Erythroblast (primary cell): ENCODE data around the gene DUSP6.
"Not testable (repeated sequence)": the region's sequence is repeated elsewhere in the genome, so short reads cannot be mapped to it uniquely, and the experiment has no call there.

Source experiments
- DNase-seq, 2 experiments: peaks; one replicate each; lab custom pipeline; 2025; lab: John Stamatoyannopoulos, UW
- GATA1 ChIP-seq: IDR thresholded peaks from 2 replicates; pipeline ENCODE4 v1.6.1; 2011; ENCODE audit warnings: low read depth, mild to moderate bottlenecking, control low read depth, low read length, moderate library complexity
- POLR2A ChIP-seq: IDR thresholded peaks from 2 replicates; pipeline ENCODE4 v1.6.1; 2011; ENCODE audit warnings: mild to moderate bottlenecking, low read length

DUSP6 gene

DNA sequence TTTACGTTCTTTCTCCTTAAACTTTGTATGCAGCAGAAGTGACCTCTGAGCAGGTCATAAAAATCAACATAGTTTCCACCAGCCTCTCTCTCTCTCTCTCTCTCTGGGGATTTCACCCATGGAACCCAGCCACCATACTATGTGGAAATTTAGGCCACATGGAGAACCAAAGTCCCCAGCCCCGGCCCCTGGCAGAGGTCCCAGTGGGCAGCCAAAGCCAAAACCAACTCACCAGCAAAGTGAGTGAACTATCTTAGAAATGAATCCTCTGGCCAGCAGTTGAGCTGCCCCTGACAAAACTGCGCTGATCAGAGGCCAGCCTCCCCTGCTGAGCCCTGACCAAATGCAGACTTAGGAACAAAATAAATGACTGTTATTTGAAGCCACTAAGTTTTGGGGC is 9.2 kb downstream of the DUSP6 start:
- DNase-seq = no peak
- TF ChIP-seq POLR2A = no peak
- TF ChIP-seq GATA1 = no peak

DNA sequence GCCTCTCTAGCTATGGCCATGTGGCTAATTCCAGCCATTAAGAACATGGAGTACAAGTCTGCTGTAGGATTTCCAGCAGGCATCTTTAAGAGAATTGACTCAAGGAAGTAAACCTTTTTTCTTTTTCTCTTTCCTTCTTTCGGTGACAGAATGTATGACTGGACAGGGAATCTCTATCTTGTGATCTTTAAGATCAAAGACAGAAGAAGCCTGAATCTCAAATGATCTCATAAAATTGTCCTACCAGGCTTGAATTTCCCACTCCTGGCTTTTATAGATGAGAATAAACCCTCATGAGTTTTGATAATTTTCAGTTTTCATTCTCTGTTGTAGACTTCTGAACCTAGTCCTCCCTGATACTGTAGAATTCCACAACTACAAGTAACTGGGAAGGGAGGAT is 11.4 kb downstream of the DUSP6 start:
- TF ChIP-seq GATA1 = no peak
- no peak for TF ChIP-seq POLR2A
- no peak for DNase-seq

DNA sequence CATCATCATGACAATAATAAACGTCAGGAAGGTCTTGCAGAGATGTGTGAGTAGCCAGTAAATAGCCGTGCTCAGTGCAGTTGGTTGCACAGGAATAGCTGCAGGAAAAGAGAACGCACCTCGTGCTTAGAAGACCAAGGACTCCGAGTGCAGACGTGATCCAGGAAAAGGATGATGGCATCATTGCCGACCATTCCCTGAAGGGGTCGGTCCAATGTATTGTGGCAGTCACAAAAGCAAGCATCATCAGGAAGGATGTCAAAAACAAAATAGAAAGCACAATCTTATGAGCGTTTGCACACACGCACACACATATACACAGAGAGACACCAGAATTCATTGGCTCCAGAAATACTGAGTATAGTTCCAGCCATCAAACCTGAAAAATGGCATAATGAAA is 12.8 kb downstream of the DUSP6 start:
- no peak for TF ChIP-seq GATA1
- no peak for TF ChIP-seq POLR2A
- DNase-seq = no peak

DNA sequence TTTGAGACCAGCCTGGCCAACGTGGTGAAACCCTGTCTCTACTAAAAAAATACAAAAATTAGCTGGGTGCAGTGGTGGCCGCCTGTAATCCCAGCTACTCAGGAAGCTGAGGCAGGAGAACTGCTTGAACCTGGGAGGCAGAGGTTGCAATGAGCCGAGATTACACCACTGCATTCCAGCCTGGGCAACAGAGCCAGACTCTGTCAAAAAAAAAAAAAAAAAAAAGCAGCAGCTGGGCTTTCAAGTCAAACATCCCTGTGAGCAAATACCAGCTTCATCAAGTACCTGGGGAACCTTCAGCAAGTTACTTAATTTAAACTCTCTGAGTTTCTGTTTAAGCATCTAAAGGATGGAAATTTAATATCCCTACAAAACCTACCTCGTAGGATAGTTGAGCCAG is 15.2 kb downstream of the DUSP6 start:
- not testable (repeated sequence) for DNase-seq

DNA sequence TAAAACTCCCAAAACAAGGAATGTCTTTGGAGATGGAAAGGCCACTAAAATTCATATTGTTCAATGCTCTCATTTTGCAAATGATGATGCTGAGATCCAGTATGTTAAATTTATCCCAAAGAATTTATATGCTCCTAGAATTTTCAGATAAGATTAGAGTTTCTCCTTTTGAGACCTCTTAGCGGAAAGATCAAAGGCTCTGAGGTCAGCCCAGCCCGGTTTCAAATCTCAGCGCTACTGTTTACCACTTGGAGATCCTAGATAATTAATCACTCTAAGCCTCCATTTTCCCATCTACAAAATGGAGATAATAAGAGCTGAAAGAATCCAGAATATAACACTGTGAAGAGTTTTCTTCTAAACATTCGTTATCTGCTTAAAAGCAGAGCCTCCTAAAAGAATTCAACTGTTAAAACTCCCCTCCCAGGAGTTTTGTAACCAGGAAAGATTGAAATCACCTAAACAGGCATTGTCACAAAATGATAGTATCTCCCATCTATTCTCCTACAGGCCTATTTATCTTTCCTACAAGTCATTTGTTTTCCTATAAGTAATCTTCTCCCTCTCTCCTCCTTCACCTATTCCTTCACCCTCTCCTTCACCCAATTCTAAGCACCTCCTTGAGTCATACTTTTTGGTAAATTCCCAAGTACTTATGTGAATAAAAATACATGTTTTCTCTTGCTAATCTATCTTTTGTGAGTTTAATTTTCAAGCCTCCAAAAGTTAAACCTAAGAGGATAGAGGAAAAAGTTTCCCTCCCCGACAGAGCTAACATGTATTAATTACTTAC is 16.7 kb downstream of the DUSP6 start:
- TF ChIP-seq GATA1 = no peak
- TF ChIP-seq POLR2A = no peak
- no peak for DNase-seq

DNA sequence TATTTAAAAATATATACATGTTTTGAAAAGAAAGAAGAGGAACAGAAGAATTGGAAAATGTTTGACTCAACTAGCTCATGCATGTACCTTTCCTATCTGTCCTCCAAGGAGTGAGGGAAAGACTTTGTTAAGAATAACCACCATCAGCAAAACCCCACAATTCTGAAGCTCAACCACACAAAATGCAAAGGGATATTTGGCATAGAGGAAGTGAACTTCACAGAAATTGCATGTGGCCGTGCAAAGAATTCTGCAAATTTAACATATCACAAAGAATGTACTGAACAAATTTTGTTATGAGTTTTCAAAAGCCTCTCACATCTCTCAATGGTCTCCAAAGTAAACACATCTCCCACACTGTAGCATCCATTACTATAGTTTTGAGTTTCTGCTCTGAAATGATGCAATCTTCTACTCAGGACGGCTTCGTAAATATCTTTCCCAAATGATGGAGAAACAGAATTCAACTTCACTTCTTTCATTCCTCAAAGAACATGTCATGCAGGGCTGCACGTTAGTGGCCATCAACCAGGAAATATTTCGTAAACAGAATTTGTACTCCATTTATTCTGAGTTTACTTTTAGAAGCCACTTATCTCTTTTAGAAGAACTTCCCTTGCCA is 17.6 kb downstream of the DUSP6 start:
- no peak for DNase-seq
- no peak for TF ChIP-seq GATA1

DNA sequence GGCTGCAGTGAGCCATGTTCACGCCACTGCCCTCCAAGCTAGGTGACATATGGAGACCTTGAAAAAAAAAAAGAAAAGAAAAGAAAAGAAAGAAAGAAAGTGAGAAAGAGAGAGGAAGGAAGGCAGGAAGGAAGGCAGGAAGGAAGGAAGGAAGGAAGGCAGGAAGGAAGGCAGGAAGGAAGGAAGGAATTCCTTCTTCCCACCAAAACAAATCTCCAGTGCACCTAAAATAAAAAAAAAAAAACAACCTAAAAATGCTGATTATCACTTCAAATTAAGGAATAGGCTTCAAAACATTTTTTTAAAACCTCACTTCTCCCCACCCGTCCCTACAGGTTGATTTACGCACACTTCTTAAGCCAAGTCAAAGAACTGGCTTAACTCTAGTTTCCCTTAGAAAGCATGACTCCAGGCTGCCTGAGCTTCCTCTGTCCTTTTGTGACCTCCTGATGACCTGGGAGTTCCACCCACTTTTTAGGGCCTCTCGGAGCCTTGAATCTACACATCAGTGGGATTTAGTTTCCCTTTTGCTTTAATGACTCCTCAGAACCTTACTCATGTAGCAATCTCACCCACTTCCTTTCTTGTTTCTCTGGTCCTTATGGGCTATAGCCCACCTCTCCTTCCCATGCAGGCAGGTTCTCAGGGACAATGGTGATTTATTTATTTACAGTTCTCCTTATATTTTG is 18.6 kb downstream of the DUSP6 start:
- TF ChIP-seq GATA1 (no peak), POLR2A (no peak)
- peak; percentile 32 to 63 for DNase-seq

DNA sequence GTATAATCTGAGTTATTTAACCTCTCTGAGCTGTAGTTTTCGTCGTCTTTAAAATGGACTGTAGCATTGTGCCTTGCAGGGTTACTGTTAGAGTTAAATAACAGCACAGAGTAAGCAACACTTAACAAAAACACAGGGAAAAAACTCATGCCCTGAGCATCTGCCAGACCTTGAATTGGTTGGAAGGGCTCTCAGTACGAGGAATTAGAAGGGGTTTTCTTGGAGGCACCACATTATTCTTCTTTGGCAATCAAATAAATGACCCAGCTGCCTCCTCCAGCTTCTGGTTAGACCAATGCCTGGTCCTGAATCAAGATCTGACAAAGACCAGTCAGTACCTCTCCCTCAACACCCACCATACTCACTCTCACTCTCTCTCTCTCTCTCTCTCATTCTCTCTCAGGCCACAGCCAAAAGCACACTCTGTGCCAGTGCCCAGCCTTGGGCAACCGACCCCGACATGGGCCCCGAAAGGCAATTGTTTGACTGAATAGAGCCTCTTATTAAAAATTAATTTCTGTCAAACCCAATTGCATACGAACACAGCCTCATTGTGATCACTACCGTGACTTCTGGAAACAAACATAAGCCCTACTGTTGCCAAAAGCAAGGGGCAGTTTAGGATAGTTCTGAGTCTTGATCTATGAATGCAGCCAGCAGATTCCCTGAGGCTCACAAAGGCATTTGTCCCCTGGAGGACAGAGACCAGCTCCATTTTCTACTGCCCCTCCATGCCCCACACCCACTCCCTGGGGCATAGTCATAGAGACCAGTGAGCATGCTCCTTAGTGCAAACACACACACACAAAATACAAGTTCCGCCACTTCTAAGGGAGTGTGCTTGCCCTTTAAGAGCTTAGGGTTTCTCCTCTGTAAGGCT is 23.9 kb downstream of the DUSP6 start:
- DNase-seq = no peak
- TF ChIP-seq POLR2A = no peak
- TF ChIP-seq GATA1 = no peak

DNA sequence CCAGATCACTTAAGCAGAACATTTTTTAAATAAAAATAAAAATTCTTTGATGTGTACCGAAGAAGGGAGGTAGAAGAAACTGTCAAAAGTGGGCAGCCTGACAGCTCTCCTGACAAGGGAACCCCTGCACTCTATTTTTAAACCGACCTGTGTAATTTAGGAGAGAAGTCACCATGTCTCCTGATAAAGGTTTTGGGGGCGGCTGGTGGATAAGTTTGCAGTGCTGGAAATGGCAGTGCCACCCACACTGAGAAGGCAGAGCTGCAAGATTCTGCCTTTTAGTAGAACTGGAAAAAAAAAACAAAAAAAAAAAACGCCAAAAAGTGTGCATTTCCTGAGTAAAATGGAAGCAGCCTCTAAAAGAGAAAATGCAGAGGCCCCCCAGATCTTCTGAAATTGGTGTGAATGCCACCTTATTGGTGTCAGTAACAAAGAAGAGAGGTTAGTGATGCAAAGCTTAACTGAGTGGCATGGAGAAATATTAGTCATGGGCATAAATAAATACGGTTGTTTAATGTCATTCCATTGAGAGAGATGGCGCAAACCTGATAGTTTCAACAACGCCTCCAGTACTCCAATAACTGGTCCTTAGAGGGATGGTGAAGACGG is 24.7 kb downstream of the DUSP6 start:
- no peak for TF ChIP-seq GATA1

DNA sequence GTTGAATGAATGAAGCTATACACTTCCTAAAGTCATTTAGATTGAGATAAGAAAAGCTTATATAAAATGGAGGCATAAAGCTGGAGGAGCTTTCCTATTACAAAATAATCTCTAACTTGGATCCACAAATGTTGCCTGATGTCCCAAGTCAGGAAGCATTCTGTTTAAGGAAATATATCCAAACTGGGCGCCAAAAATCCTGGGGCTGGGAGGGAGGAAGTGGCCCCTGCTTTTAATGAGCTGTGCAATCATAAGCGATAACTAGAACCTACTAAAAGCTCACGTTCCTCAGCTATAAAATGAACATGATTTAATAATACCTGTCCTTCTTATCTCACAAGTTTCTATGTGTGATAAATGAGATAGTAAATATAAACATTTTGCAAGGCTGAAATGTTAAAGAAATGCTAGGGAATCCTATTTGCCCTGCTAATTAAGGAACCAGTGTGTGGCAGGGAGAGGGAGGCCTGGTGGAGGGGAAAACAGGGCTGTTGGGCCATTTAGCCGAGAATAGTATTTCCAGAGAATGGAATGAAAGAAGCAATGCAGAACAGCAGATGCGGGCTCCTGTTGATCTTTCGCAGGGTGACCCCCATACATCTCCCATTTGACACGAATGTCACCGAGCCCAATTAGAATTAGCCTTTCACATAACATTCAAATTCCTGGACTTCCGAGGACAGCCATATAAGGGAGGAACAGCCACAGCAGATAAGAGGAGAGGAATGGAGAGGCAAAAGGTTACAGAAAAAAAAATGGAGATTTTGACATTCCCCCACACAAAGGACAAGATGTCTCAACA is 25.9 kb downstream of the DUSP6 start:
- TF ChIP-seq POLR2A = no peak
- TF ChIP-seq GATA1 = no peak
- DNase-seq = no peak

More for the DNA sequence above, 24.7 kb downstream of the DUSP6 start:
- DNase-seq = no peak

DNA sequence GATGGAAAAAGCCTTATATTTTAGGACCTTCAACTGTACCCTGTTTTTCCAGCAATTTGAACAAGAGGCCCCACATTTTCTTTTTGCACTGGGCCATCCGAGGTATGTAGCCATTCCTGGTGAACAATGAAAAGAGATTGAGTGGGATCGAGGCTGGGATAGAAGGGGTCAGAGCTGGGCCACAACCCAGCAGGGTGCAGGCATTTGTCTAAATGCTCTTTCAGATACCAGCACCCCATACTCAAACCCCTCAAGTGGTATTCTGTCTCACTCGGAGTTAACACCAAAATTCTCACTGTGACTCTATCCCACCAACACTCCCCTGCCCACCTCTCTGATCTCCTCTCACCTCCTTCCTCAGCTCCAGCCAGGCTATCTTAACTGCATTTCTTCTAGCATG is 26.8 kb downstream of the DUSP6 start:
- TF ChIP-seq POLR2A (no peak), GATA1 (no peak)
- no peak for DNase-seq

DNA sequence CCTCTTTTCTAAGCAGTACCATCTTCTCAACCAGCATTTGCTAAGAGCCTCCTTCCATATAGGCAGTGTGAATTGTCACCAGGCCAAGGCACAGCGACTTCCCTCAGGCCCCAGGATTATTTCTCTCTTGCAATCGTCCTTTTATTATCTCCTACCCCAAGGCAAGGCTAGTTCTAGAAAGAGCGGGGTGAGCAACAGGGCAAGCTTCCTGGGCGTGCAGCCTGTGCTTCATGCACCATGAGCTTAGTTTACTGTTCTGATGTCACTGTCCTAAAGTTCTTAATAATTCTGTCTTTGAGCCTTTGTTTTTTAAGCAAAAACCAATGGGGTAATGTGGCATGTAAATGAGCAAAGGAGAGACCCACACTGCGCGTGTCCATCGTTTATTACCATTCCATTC is 27.9 kb downstream of the DUSP6 start:
- TF ChIP-seq GATA1 (no peak), POLR2A (no peak)
- DNase-seq = no peak
